Heart left ventricle (tissue), 13 donors: Measurements from ENCODE around the gene CAMKK2.

Source experiments
- CTCF ChIP-seq, 12 donors: fragments of 200-600 bp; sonication (generic) in 4 of 12; IDR thresholded peaks; one replicate each; pipeline versions ENCODE4 v1.5.0 to v1.8.0; 2018 to 2022; ENCODE audit warnings: antibody characterized with exemption in 12 of 12, mild to moderate bottlenecking in 5 of 12
- POLR2A ChIP-seq, 2 donors: fragments of 450-650 bp; IDR thresholded peaks; one replicate each; pipeline ENCODE4 v1.6.1; 2017; ENCODE audit warnings: antibody characterized with exemption in 2 of 2, mild to moderate bottlenecking in 2 of 2, moderate library complexity in 2 of 2
- donor health status: ischemic (EF 13 %, LVEDD 7.1; RV severe dilation, severe dysfunction).
- donor health status: DM: no; HTN: yes; CAD: no.
- donor health status: DM: no; HTN: no; CAD: no.
- donor health status: ischemic (EF 25% LVEDD 6.9; RV normal size, moderate dysfunction).
- donor health status: ischemic (EF 25% LVEDD 5.7; RV mildly dilated, moderate dysfunction).
- donor health status: ischemic (EF 35%, LVEDD 5.7; RV mildly dilated, moderate dysfunction).
- donor health status: nonischemic (EF 11% LVEDD 7.7; RV severe dilation, severe dysfunction).
- donor health status: DM: yes; HTN: yes; CAD: no.
- donor health status: PGD.
- donor health status: ischemic (EF 29% LVEDD 5.4; RV normal size, mild dysfunction).
- donor health status: nonischemic (EF 23%, LVEDD 6.1; RV moderate dilation, normal function).

- TF ChIP-seq CTCF (IDR thresholded peaks at IDR 0.05), result no peak
- TF ChIP-seq POLR2A (IDR thresholded peaks at IDR 0.05), result no peak
Observed at GRCh38 chr12:121240062-121240420, 56.5 kb downstream of the CAMKK2 start.
